ENCODE data around the gene SECTM1. TPM values are rescaled to one million over a fixed set of nuclear protein-coding genes. Genes with fewer than 3 reads are reported as not detected.
A peak's percentile ranks its signal among the peaks of the same experiment; 100 is the strongest.
"Not testable (repeated sequence)": the region's sequence is repeated elsewhere in the genome, so short reads cannot be mapped to it uniquely, and the experiment has no call there.

SECTM1 gene
- total and polyA plus RNA-seq, 3 experiments from 2014 or later, result 0.49 to 1.9 (median 1.1) TPM

- no peak overlapping the region for H3K27ac Mint-ChIP-seq
- H3K36me3 ChIP-seq (ENCODE audit: insufficient read depth, low read length), result no peaks in the 10 kb centered on the region
- H3K9me3 ChIP-seq (ENCODE audit: low read length), result no peaks in the 10 kb centered on the region
- H3K27me3 Mint-ChIP-seq, result peaks cover 5 to 7% of the 10 kb centered on the region in 2 donors
- DNase-seq, result no peak
- H3K4me3 ChIP-seq (ENCODE audit: low read length), result no peak overlapping the region
- no peaks in the 10 kb centered on the region for H3K36me3 Mint-ChIP-seq
- H3K4me1 Mint-ChIP-seq, result peaks cover 2 to 7% (median 7%) of the 10 kb centered on the region in 3 donors
- no peak overlapping the region for H3K27ac ChIP-seq (ENCODE audit: low read depth, low read length)
- H3K9me3 Mint-ChIP-seq, result no peaks in the 10 kb centered on the region
- H3K27me3 ChIP-seq (ENCODE audit: insufficient read depth, low read length, poor library complexity, severe bottlenecking), result no peaks in the 10 kb centered on the region
- no peak overlapping the region for H3K4me3 Mint-ChIP-seq
- no peaks in the 10 kb centered on the region for H3K4me1 ChIP-seq (ENCODE audit: insufficient read depth, low read length)
- ChIA-PET POLR2A (no interaction called here), CTCF (interaction anchor here (0.8 to 1.3 kb wide), 2 partner anchors 11 to 193 kb away, joined by 3 to 4 read pairs; no protein-coding TSS in a partner anchor)
These were observed 28.5 kb upstream of the SECTM1 start for GRCh38 chr17:82361885-82362633.

DNA sequence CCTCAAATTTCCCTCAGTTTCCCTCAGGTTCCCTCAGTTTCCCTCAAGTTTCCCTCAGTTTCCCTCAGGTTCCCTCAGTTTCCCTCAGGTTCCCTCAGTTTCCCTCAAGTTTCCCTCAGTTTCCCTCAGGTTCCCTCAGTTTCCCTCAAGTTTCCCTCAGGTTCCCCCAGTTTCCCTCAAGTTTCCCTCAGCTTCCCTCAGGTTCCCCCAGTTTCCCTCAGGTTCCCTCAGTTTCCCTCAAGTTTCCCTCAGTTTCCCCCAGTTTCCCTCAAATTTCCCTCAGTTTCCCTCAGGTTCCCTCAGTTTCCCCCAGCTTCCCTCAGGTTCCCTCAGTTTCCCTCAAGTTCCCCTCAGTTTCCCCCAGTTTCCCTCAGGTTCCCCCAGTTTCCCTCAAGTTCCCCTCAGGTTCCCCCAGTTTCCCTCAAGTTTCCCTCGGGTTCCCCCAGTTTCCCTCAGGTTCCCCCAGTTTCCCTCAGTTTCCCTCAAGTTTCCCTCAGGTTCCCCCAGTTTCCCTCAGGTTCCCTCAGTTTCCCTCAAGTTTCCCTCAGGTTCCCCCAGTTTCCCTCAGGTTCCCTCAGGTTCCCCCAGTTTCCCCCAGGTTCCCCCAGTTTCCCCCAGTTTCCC lies 26.0 kb upstream of the SECTM1 start:
- H3K36me3 ChIP-seq (ENCODE audit: insufficient read depth, low read length); DNase-seq; H3K4me1 ChIP-seq (ENCODE audit: insufficient read depth, low read length); H3K27ac ChIP-seq (ENCODE audit: low read depth, low read length); H3K4me3 ChIP-seq (ENCODE audit: low read length); H3K4me1 Mint-ChIP-seq; H3K9me3 ChIP-seq (ENCODE audit: low read length); H3K9me3 Mint-ChIP-seq; H3K27ac Mint-ChIP-seq; POLR2A ChIA-PET; H3K4me3 Mint-ChIP-seq; H3K36me3 Mint-ChIP-seq; H3K27me3 ChIP-seq (ENCODE audit: insufficient read depth, low read length, poor library complexity, severe bottlenecking): not testable (repeated sequence)
- H3K27me3 Mint-ChIP-seq, result peaks cover 9 to 17% of the 10 kb centered on the region in 2 donors
- CTCF ChIA-PET, result interaction anchor here (1.0 kb wide), 1 partner anchor 141 kb away, joined by 3 read pairs; no protein-coding TSS in a partner anchor

DNA sequence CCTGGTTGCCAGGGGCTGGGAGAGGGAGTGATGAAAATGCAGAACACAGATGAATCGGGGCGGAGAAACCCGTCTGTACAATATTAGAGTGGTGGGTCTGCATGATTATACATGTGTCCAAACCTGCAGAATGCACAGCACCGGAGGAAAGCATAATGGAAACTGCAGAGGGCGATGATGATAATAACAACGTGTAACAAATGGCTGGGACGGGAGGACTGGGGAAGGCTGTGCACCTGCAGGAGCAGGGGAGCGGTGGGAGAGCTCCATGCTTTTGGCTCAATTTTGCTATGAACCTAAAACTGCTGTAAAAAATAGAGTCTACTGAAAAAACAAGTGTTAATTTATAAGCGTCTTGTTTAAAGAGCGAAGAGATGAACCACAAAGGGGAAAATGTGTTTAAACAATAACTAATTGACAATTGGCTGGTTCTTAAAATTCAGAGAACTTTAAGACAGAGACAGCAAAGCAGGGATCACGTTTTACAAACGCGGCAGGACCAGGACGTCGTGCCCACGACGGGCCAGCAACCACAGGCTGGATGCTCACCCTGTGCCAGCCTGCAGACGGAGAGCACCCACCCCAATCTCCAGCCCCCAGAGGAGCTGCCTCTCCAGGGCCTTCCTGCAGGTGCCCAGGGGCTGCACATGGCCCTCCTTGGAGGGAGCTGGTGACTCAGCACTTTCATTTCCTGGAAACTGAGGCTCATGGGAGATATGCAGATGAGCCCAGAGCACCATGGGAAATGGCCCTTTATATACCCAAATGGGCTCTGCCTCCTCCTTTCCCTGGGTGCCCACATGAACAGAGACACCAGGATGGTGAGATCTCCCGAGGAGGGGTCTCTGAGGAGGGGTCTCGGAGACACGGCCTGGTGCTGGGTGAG lies 25.1 kb upstream of the SECTM1 start, which contains the start of gene TEX19:
TSS of gene TEX19 (plus strand) at position 783 of the 886 bp plus-strand sequence. CDS start 2,904 bp downstream, outside the sequence.
- Mint-ChIP-seq H3K27me3 (peaks cover 9 to 17% of the 10 kb centered on the region in 2 donors), H3K36me3 (no peaks in the 10 kb centered on the region), H3K4me3 (peak within 1 kb of the TSS in 1 of 7 donors; percentile 8), H3K27ac (peak within 1 kb of the TSS in 1 of 8 donors; percentile 22), H3K4me1 (peaks cover 2 to 7% (median 7%) of the 10 kb centered on the region in 3 donors), H3K9me3 (no peaks in the 10 kb centered on the region)
- Histone ChIP-seq H3K27ac (ENCODE audit: low read depth, low read length) (no peak within 1 kb of the TSS), H3K4me1 (ENCODE audit: insufficient read depth, low read length) (no peaks in the 10 kb centered on the region), H3K4me3 (ENCODE audit: low read length) (no peak within 1 kb of the TSS), H3K9me3 (ENCODE audit: low read length) (no peaks in the 10 kb centered on the region), H3K36me3 (ENCODE audit: insufficient read depth, low read length) (no peaks in the 10 kb centered on the region), H3K27me3 (ENCODE audit: insufficient read depth, low read length, poor library complexity, severe bottlenecking) (no peaks in the 10 kb centered on the region)
- ChIA-PET CTCF (interaction anchor here (1.0 kb wide), 1 partner anchor 142 kb away, joined by 3 read pairs; no protein-coding TSS in a partner anchor), POLR2A (interaction anchor here (0.7 kb wide), 1 partner anchor 52 kb away, joined by 3 read pairs; no protein-coding TSS in a partner anchor)
- DNase-seq, result no peak

GRCh38 chr17:82357394-82357793 lies 23.8 kb upstream of the SECTM1 start:
- Mint-ChIP-seq H3K27ac (no peak overlapping the region), H3K36me3 (no peaks in the 10 kb centered on the region), H3K9me3 (no peaks in the 10 kb centered on the region), H3K4me3 (no peak overlapping the region), H3K27me3 (peaks cover 9 to 17% of the 10 kb centered on the region in 2 donors), H3K4me1 (peaks cover 2 to 7% (median 7%) of the 10 kb centered on the region in 3 donors)
- H3K4me3 ChIP-seq (ENCODE audit: low read length), result no peak overlapping the region
- H3K9me3 ChIP-seq (ENCODE audit: low read length), result no peaks in the 10 kb centered on the region
- H3K36me3 ChIP-seq (ENCODE audit: insufficient read depth, low read length), result no peaks in the 10 kb centered on the region
- ChIA-PET CTCF (no interaction called here), POLR2A (no interaction called here)
- H3K4me1 ChIP-seq (ENCODE audit: insufficient read depth, low read length), result no peaks in the 10 kb centered on the region
- no peaks in the 10 kb centered on the region for H3K27me3 ChIP-seq (ENCODE audit: insufficient read depth, low read length, poor library complexity, severe bottlenecking)
- H3K27ac ChIP-seq (ENCODE audit: low read depth, low read length), result no peak overlapping the region
- DNase-seq, result no peak

DNA sequence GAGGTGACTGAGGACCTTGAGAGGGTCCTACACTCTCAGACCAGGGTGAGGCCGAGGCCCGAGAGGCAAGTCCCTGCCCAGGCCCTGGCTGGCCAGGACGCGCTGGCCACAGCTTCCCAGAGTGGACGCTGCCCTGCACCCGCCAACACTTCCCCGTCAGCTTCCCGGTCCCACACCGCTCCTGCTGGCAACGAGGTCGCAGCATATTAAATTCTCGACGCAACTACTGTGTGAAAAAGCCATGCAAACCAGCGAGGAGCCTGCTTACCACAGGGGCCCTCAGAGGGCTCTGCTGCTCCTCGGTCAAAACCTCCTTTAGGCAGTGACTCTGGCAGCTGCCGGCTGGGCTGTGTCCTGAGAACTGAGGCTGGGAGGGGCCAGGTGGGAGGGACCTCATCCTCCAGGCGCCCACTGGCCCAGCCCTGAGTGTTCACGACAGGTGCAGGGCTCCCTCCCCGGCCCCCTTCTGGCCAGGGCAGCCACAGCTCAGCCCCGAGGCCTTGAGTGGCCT lies 23.3 kb upstream of the SECTM1 start:
- no peak for DNase-seq
- no peaks in the 10 kb centered on the region for H3K36me3 Mint-ChIP-seq

GRCh38 chr17:82355770-82356427 lies 22.3 kb upstream of the SECTM1 start:
- CTCF ChIA-PET, result interaction anchor here (1.1 kb wide), 1 partner anchor 205 kb away, joined by 3 read pairs; no protein-coding TSS in a partner anchor
- Mint-ChIP-seq H3K27me3 (peaks cover 13 to 17% of the 10 kb centered on the region in 2 donors), H3K9me3 (no peaks in the 10 kb centered on the region), H3K4me1 (peaks cover 2 to 7% (median 7%) of the 10 kb centered on the region in 3 donors), H3K4me3 (no peak overlapping the region), H3K36me3 (no peaks in the 10 kb centered on the region), H3K27ac (no peak overlapping the region)
- no peak for DNase-seq
- Histone ChIP-seq H3K27me3 (ENCODE audit: insufficient read depth, low read length, poor library complexity, severe bottlenecking) (no peaks in the 10 kb centered on the region), H3K4me3 (ENCODE audit: low read length) (no peak overlapping the region), H3K9me3 (ENCODE audit: low read length) (no peaks in the 10 kb centered on the region), H3K27ac (ENCODE audit: low read depth, low read length) (no peak overlapping the region), H3K4me1 (ENCODE audit: insufficient read depth, low read length) (no peaks in the 10 kb centered on the region), H3K36me3 (ENCODE audit: insufficient read depth, low read length) (no peaks in the 10 kb centered on the region)
- POLR2A ChIA-PET, result no interaction called here

More for the DNA sequence above, 23.3 kb upstream of the SECTM1 start:
- Histone ChIP-seq H3K4me3 (ENCODE audit: low read length) (no peak overlapping the region), H3K36me3 (ENCODE audit: insufficient read depth, low read length) (no peaks in the 10 kb centered on the region), H3K27ac (ENCODE audit: low read depth, low read length) (no peak overlapping the region), H3K9me3 (ENCODE audit: low read length) (no peaks in the 10 kb centered on the region), H3K4me1 (ENCODE audit: insufficient read depth, low read length) (no peaks in the 10 kb centered on the region), H3K27me3 (ENCODE audit: insufficient read depth, low read length, poor library complexity, severe bottlenecking) (no peaks in the 10 kb centered on the region)
- ChIA-PET CTCF (interaction anchor here (1.1 kb wide), 1 partner anchor 204 kb away, joined by 3 read pairs; no protein-coding TSS in a partner anchor), POLR2A (no interaction called here)
- peak overlapping the region in 1 of 8 donors; percentile 86 for H3K27ac Mint-ChIP-seq
- H3K27me3 Mint-ChIP-seq, result peaks cover 9 to 17% of the 10 kb centered on the region in 2 donors
- H3K4me3 Mint-ChIP-seq, result no peak overlapping the region
- peaks cover 2 to 7% (median 7%) of the 10 kb centered on the region in 3 donors for H3K4me1 Mint-ChIP-seq
- H3K9me3 Mint-ChIP-seq, result no peaks in the 10 kb centered on the region

DNA sequence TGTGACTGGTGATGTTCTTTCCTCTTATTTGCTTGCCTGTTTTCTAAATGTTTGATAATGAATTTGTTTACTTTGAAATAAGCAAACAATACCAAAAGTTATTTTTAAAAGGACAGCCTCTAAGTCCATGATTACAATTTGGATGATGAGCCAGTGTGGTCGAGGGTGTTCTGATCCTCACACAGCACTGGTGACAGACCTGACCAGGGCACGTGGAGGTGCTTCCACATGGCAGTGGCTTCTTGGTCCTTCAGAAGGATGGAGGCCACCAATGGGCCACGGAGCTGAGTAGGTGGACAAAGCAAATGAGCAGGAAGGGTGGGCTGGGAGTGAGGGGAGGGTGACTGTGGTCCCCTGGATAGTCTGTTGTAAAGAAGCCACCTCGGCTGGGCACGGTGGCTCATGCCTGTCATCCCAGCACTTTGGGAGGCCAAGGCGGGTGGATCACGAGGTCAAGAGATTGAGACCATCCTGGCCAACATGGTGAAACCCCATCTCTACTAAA lies 21.3 kb upstream of the SECTM1 start:
- CTCF ChIA-PET, result no interaction called here
- no peaks in the 10 kb centered on the region for H3K36me3 Mint-ChIP-seq
- H3K27ac Mint-ChIP-seq, result no peak overlapping the region
- no peak overlapping the region for H3K4me3 Mint-ChIP-seq
- POLR2A ChIA-PET, result no interaction called here
- no peak for DNase-seq
- H3K4me1 Mint-ChIP-seq, result peaks cover 2 to 7% (median 7%) of the 10 kb centered on the region in 3 donors
- peaks cover 14 to 17% of the 10 kb centered on the region in 2 donors for H3K27me3 Mint-ChIP-seq
- Histone ChIP-seq H3K4me3 (ENCODE audit: low read length) (no peak overlapping the region), H3K9me3 (ENCODE audit: low read length) (no peaks in the 10 kb centered on the region), H3K4me1 (ENCODE audit: insufficient read depth, low read length) (no peaks in the 10 kb centered on the region), H3K27ac (ENCODE audit: low read depth, low read length) (no peak overlapping the region), H3K27me3 (ENCODE audit: insufficient read depth, low read length, poor library complexity, severe bottlenecking) (no peaks in the 10 kb centered on the region), H3K36me3 (ENCODE audit: insufficient read depth, low read length) (no peaks in the 10 kb centered on the region)
- no peaks in the 10 kb centered on the region for H3K9me3 Mint-ChIP-seq

Data from CD8-positive, alpha-beta memory T cell (primary cell).